Stimulated activated CD8-positive, alpha-beta memory T cell treated with anti-CD3 and anti-CD28 coated beads, Interleukin-7, amount 100 ng/mL, for 4 hours (primary cell): ENCODE measurements around the gene MRPL40.

Experiments used
- DNase-seq, 2 donors: peaks; one replicate each; pipeline ENCODE4 v3.0.0-alpha.2; 2020; ENCODE audit warnings: low read depth in 2 of 2

MRPL40 gene

GRCh38 chr22:19463008-19463407 lies 30.7 kb downstream of the MRPL40 start:
- no peak for DNase-seq

DNA sequence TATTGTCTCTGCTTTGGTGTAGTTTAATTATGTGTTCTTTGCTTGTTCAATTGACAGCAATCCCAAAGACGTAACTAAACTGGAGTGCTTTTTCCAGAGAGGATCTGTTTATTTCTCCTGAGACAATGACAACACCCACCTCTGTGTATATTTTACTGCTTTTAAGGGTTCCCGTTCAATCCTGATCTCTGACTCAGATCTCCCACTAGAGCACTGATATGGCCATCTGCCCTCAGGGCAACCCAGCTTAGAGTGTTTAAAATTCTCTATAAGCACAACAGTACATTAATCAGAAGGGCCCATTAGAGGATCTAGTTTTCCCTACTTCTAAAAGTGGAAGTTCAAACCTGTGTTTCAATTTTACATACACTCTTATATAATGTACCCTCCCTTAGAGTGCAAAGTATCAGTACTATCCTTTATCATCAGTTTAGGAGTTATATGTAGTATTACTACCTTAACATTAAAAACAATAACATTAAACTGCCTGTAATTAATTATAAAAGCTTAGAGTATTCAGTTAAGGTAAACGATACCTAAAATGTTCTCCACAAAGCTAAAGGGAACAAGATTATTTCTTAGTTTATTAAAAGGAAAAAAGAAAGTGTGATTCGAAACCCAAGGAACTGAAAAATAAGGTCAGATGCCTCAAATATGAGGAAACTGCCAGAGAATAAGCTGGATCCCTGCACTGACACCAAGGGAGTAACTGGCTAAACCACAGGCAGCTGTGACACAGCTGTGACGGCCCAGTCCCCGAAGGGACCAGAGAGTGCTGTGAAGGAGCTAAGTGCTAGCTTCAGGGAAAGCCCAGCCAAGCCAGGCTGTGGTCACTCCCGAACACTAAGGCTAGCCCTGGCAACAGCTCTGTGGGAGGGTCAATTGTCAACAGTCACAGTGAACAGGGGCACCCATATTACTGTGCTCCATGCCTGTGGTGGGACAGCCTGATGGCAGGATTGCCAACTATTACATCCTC lies 31.4 kb downstream of the MRPL40 start:
- no peak for DNase-seq

GRCh38 chr22:19464546-19464945 lies 32.2 kb downstream of the MRPL40 start:
- DNase-seq, result no peak

DNA sequence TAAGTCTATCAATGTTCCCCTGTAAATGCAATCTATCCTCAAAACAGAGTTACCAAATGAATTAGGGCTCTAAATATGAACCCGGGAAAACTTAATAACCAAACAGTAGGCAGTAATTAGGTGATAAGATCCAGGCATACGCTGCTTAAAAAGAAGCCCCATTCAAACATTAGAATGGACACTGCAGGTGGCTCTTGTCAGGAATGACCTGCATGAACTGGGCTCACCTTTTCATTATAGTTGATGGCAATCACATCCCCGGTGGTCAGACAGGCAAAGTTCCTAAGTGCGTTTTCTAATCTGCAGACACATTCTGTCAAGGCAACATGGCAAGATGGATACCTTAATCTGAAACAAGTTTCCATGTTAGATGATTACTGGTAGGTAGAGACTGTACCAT lies 32.6 kb downstream of the MRPL40 start:
- no peak for DNase-seq

- no peak for DNase-seq
Observed at GRCh38 chr22:19466126-19466716, 33.9 kb downstream of the MRPL40 start.

GRCh38 chr22:19466848-19467752 lies 34.8 kb downstream of the MRPL40 start:
- no peak for DNase-seq

- DNase-seq, result no peak
Observed at GRCh38 chr22:19467912-19468311, 35.6 kb downstream of the MRPL40 start.

GRCh38 chr22:19469421-19469820 lies 37.1 kb downstream of the MRPL40 start:
- DNase-seq, result no peak

- no peak for DNase-seq
Observed at GRCh38 chr22:19470010-19470409, 37.7 kb downstream of the MRPL40 start.

GRCh38 chr22:19471572-19471971 lies 39.2 kb downstream of the MRPL40 start:
- DNase-seq, result no peak

GRCh38 chr22:19472233-19472632 lies 39.9 kb downstream of the MRPL40 start:
- no peak for DNase-seq

- no peak for DNase-seq
Observed at GRCh38 chr22:19473578-19473977, 41.2 kb downstream of the MRPL40 start.

DNA sequence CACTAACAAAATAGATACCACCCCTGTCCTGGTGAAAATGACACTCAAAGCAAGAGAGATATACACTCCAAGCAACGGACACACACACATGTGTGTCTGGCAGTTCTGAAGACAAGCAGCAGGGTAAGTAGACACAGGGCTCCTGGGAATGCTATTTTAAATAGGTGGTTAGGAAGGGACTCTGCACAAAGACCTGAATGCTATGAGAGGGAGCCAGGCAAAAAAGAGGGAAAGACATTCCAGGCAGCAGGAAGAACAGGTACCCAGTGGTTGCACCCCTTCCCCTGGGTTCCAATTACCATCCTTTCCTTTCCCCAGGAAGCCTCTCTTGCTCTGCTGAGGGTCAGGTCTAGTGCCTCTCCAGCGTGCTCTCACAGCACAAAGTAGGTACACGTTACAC lies 43.7 kb downstream of the MRPL40 start:
- no peak for DNase-seq

- DNase-seq, result no peak
Observed at GRCh38 chr22:19477321-19478044, 45.1 kb downstream of the MRPL40 start.

- no peak for DNase-seq
Observed at GRCh38 chr22:19478045-19478900, 45.9 kb downstream of the MRPL40 start.

DNA sequence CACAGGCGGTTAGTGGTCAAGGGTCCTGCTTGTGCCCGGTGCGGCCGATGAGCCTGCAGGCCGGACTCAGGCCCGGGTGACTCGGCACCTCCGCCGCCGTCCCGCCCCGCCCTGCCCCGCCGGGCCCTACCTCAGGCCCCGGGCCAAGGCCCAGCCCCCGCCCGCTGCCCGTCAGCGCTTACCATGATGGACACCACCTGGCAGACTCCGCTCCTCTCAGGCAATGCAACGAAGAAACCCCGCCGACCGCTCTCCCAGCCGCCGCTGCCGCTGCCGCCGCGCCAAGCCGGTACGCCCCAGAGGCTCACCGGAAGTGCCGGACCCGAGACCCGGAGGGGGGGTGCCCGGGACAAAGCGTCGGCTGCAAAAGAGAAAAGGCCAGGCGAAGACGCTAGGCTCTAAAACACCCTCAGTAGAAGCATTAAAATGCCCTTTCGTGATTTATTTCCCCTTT lies 46.6 kb downstream of the MRPL40 start, which contains the start of gene UFD1:
TSS of gene UFD1 (minus strand) at position 293 of the 454 bp plus-strand sequence. CDS start at position 185, 108 bp downstream.
- peak; percentile 43 to 70 for DNase-seq

DNA sequence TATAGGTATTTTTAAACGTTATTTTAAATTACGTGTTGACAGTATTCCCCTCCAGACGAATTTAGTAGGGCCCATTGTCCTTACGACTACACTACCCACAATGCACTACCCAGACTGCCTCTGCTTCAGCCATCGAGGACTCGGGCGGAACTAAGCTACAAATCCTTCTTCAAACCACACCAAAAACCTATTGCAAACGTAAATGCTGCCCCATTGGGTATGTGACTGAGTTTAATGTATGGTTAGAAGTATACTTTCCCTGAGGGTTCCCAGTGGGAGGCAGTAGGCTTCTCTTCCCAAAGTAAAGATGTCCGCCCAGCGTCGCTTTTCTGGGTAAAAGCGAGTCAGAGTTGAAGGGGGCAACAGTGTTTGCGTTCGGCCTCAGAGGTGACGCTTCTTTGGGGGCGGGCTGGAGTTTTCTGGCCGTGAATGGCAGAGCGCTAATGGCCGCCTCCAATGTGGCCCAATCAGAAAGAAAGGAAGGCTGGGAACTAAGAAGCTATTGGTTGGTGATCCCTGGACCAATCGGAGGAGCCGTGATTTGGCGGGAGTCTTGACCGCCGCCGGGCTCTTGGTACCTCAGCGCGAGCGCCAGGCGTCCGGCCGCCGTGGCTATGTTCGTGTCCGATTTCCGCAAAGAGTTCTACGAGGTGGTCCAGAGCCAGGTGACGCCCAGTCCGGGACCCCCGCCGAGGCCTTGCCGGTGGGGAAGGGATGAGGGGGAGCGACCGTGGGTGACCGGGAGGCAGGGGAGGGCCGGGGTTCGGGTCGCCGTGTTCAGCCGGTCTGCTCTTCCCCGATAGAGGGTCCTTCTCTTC lies 47.2 kb downstream of the MRPL40 start, which contains the start of gene CDC45:
TSS of gene CDC45 (plus strand) at position 566 of the 818 bp plus-strand sequence. CDS start at position 615, 49 bp downstream.
- DNase-seq, result peak; percentile 90 to 94

GRCh38 chr22:19480173-19480568 lies 47.8 kb downstream of the MRPL40 start:
- no peak for DNase-seq

GRCh38 chr22:19480789-19481188 lies 48.4 kb downstream of the MRPL40 start:
- DNase-seq, result no peak
